HepG2 (cell line): ENCODE results near the gene EGFR. TPM values are rescaled to one million over a fixed set of nuclear protein-coding genes. Genes with fewer than 3 reads are reported as not detected.

ENCODE experiments used
- NCOA2 ChIP-seq: sonication (generic); formaldehyde crosslinking; IDR thresholded peaks from 2 replicates; pipeline ENCODE4 v1.8.0; 2022; ENCODE audit warnings: inconsistent platforms
- NFYB ChIP-seq: sonication (generic); formaldehyde crosslinking; IDR thresholded peaks from 2 replicates; pipeline ENCODE4 v1.4.0; 2020; ENCODE audit warnings: missing genetic modification reagents
- SAP130 ChIP-seq: IDR thresholded peaks from 2 replicates; pipeline ENCODE4 v1.6.1; 2016; ENCODE audit warnings: low read depth
- polyA plus RNA-seq, 8 experiments: library from polyadenylated mRNA; depleted of rRNA in 3 of 8; stranded (reverse) in 7 of 8; unstranded in 1 of 8; fragments of >200 nt; fragmentation: Illumina TruSeq in 4 of 8; extraction: Trizol in 4 of 8; gene quantifications; 2 replicates each; pipeline versions ENCODE4 v1.2.1 to v1.2.3, GENCODE V29; 2011 to 2016; ENCODE audit warnings: low read depth in 4 of 8, missing spikeins in 1 of 8, mixed read lengths in 1 of 8; ENCODE audit not compliant: insufficient read depth in 1 of 8
- total RNA-seq, 5 experiments: library from RNA; depleted of rRNA; stranded (reverse); fragments of >200 nt; fragmentation: Illumina TruSeq; extraction: Trizol; gene quantifications; 2 replicates each; pipeline ENCODE4 v1.2.3, GENCODE V29; 2016; ENCODE audit warnings: low read depth in 1 of 5
- TF ChIP-seq, protein P1 (sequence below): IDR thresholded peaks from 2 replicates; pipeline ENCODE4 v1.6.1; 2016; ENCODE audit warnings: low read depth, missing genetic modification reagents, missing compliant biosample characterization
- TF ChIP-seq, protein P2 (sequence below): sonication (generic); formaldehyde crosslinking; IDR thresholded peaks from 2 replicates; pipeline ENCODE4 v1.4.0; 2020; ENCODE audit warnings: missing genetic modification reagents, borderline replicate concordance

The EGFR gene
- total and polyA plus RNA-seq, 2 of the 13 experiments (the other 11 are each of a cell fraction or from before 2014, with no cell fraction given): 7.0 to 10.0 TPM

DNA sequence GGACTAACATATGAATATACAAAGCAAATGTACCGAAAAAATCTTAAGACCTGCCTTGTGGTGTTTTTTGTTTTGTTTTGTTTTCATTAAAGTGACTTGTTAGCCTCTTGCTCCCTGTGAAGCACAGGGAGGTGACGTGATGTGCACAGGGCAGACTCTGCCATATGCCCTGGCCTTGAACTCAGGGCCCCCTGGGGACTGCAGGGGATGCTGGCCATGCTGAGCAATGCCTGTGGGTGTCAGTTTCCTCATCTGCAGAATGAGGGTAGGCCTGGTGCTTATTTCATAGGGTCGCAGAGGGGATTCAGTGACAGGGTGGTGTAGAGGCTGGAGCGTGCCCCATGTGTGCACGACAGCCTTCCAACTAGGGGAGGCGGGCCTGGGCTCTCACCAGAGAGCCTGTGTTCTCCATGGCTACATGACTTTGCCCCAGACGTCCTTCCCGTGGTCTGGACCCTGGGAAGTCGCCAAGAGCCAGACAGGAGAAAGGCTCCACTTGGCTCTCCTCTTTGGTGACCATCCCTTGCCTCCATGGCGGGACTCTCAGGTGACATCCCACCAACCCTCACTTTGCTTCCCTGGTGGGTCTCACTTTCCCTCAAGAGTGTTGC lies 14.5 kb downstream of the EGFR start (continued):
- TF ChIP-seq, protein P1, sequence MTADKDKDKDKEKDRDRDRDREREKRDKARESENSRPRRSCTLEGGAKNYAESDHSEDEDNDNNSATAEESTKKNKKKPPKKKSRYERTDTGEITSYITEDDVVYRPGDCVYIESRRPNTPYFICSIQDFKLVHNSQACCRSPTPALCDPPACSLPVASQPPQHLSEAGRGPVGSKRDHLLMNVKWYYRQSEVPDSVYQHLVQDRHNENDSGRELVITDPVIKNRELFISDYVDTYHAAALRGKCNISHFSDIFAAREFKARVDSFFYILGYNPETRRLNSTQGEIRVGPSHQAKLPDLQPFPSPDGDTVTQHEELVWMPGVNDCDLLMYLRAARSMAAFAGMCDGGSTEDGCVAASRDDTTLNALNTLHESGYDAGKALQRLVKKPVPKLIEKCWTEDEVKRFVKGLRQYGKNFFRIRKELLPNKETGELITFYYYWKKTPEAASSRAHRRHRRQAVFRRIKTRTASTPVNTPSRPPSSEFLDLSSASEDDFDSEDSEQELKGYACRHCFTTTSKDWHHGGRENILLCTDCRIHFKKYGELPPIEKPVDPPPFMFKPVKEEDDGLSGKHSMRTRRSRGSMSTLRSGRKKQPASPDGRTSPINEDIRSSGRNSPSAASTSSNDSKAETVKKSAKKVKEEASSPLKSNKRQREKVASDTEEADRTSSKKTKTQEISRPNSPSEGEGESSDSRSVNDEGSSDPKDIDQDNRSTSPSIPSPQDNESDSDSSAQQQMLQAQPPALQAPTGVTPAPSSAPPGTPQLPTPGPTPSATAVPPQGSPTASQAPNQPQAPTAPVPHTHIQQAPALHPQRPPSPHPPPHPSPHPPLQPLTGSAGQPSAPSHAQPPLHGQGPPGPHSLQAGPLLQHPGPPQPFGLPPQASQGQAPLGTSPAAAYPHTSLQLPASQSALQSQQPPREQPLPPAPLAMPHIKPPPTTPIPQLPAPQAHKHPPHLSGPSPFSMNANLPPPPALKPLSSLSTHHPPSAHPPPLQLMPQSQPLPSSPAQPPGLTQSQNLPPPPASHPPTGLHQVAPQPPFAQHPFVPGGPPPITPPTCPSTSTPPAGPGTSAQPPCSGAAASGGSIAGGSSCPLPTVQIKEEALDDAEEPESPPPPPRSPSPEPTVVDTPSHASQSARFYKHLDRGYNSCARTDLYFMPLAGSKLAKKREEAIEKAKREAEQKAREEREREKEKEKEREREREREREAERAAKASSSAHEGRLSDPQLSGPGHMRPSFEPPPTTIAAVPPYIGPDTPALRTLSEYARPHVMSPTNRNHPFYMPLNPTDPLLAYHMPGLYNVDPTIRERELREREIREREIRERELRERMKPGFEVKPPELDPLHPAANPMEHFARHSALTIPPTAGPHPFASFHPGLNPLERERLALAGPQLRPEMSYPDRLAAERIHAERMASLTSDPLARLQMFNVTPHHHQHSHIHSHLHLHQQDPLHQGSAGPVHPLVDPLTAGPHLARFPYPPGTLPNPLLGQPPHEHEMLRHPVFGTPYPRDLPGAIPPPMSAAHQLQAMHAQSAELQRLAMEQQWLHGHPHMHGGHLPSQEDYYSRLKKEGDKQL (CRISPR knock-in tag): no peak
- TF ChIP-seq, protein P2, sequence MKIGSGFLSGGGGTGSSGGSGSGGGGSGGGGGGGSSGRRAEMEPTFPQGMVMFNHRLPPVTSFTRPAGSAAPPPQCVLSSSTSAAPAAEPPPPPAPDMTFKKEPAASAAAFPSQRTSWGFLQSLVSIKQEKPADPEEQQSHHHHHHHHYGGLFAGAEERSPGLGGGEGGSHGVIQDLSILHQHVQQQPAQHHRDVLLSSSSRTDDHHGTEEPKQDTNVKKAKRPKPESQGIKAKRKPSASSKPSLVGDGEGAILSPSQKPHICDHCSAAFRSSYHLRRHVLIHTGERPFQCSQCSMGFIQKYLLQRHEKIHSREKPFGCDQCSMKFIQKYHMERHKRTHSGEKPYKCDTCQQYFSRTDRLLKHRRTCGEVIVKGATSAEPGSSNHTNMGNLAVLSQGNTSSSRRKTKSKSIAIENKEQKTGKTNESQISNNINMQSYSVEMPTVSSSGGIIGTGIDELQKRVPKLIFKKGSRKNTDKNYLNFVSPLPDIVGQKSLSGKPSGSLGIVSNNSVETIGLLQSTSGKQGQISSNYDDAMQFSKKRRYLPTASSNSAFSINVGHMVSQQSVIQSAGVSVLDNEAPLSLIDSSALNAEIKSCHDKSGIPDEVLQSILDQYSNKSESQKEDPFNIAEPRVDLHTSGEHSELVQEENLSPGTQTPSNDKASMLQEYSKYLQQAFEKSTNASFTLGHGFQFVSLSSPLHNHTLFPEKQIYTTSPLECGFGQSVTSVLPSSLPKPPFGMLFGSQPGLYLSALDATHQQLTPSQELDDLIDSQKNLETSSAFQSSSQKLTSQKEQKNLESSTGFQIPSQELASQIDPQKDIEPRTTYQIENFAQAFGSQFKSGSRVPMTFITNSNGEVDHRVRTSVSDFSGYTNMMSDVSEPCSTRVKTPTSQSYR (CRISPR knock-in tag): no peak
- TF ChIP-seq SAP130 (CRISPR knock-in tag) (no peak), NFYB (CRISPR knock-in tag) (no peak), NCOA2 (CRISPR knock-in tag) (no peak)
